SK-N-SH (cell line): ENCODE results near the gene TUBB4A. TPM values are rescaled to one million over a fixed set of nuclear protein-coding genes. Genes with fewer than 3 reads are reported as not detected.

ENCODE experiments used
- CTCF ChIA-PET: fragments of 300-600, 350-600 bp; formaldehyde crosslinking; extraction: SDS; loops from one replicate; lab custom pipeline; 2021; lab: Yijun Ruan, JAX
- POLR2A ChIA-PET: fragments of 350-600 bp; sonication (Branson Sonifier 250); formaldehyde crosslinking; extraction: SDS; loops from one replicate; lab custom pipeline; 2020; ENCODE audit warnings: antibody characterized with exemption, inconsistent platforms; lab: Yijun Ruan, JAX
- DNase-seq: peaks from one replicate; pipeline ENCODE4 v3.0.0; 2012
- H2AFZ ChIP-seq: fragments of 200-600 bp; sonication (generic); 2 replicates; pipeline ENCODE4 v1.8.1; 2016; ENCODE audit warnings: antibody characterized with exemption, mild to moderate bottlenecking, low read depth
- H3F3A ChIP-seq: fragments of 200-600 bp; sonication (generic); replicated peaks from 2 replicates; pipeline ENCODE3; 2016; ENCODE audit warnings: antibody characterized with exemption, mild to moderate bottlenecking; ENCODE audit not compliant: insufficient read depth
- H3K27ac ChIP-seq, 2 experiments: fragments of 200-500 bp in 1 of 2; fragments of 200-600 bp in 1 of 2; sonication (Bioruptor generic) in 1 of 2; sonication (generic), shearing (Covaris generic) in 1 of 2; 2 replicates each; pipeline versions ENCODE4 v1.5.1 to v1.6.1; 2014 to 2016; ENCODE audit warnings: low read depth in 2 of 2, inconsistent platforms in 1 of 2, low read length in 1 of 2, mild to moderate bottlenecking in 1 of 2, mixed read lengths in 1 of 2
- H3K27me3 ChIP-seq: fragments of 200-600 bp; sonication (generic), shearing (Covaris generic); 2 replicates; pipeline ENCODE4 v1.6.1; 2016; ENCODE audit warnings: mixed run types; ENCODE audit not compliant: insufficient read depth
- H3K36me3 ChIP-seq, 2 experiments: fragments of 200-500 bp in 1 of 2; fragments of 200-600 bp in 1 of 2; sonication (Bioruptor generic) in 1 of 2; sonication (generic) in 1 of 2; replicated peaks in 1 of 2; 2 replicates each; pipeline versions ENCODE3 to v1.5.1; 2014 to 2016; ENCODE audit warnings: low read length in 1 of 2, mild to moderate bottlenecking in 1 of 2; ENCODE audit not compliant: insufficient read depth in 2 of 2, control insufficient read depth in 1 of 2
- H3K4me1 ChIP-seq, 2 experiments: fragments of 200-500 bp in 1 of 2; fragments of 200-600 bp in 1 of 2; sonication (Bioruptor generic) in 1 of 2; sonication (generic), shearing (Covaris generic) in 1 of 2; 2 replicates each; pipeline versions ENCODE4 v1.5.1 to v1.6.1; 2014 to 2016; ENCODE audit warnings: low read depth in 1 of 2, low read length in 1 of 2, mixed run types in 1 of 2; ENCODE audit not compliant: insufficient read depth in 2 of 2, control insufficient read depth in 1 of 2
- H3K4me2 ChIP-seq: fragments of 200-600 bp; sonication (generic), shearing (Covaris generic); 2 replicates; pipeline ENCODE4 v1.6.1; 2017; ENCODE audit warnings: mixed run types
- H3K4me3 ChIP-seq, 2 experiments: fragments of 200-500 bp in 1 of 2; fragments of 200-600 bp in 1 of 2; sonication (Bioruptor generic) in 1 of 2; sonication (generic), shearing (Covaris generic) in 1 of 2; 2 replicates each; pipeline versions ENCODE4 v1.5.1 to v1.8.1; 2014 to 2016; ENCODE audit warnings: low read depth in 2 of 2, inconsistent platforms in 1 of 2, low read length in 1 of 2, mild to moderate bottlenecking in 1 of 2, mixed read lengths in 1 of 2, moderate library complexity in 1 of 2
- H3K79me2 ChIP-seq: fragments of 200-600 bp; sonication (generic); 2 replicates; pipeline ENCODE4 v1.8.1; 2017; ENCODE audit warnings: mild to moderate bottlenecking; ENCODE audit not compliant: insufficient read depth
- H3K9ac ChIP-seq: fragments of 200-600 bp; sonication (generic); 2 replicates; pipeline ENCODE4 v1.6.1; 2017; ENCODE audit warnings: mixed run types
- H3K9me2 ChIP-seq: fragments of 200-600 bp; sonication (generic); 2 replicates; pipeline ENCODE4 v1.6.1; 2017; ENCODE audit warnings: mixed run types
- H3K9me3 ChIP-seq: fragments of 200-600 bp; sonication (generic); 2 replicates; pipeline ENCODE4 v1.6.1; 2017; ENCODE audit warnings: mixed run types, mild to moderate bottlenecking, moderate library complexity
- H4K20me1 ChIP-seq: fragments of 200-600 bp; sonication (generic); 2 replicates; pipeline ENCODE4 v1.6.1; 2017; ENCODE audit warnings: mild to moderate bottlenecking, mixed run types; ENCODE audit not compliant: insufficient read depth
- FOSL2 ChIP-seq: IDR thresholded peaks from 2 replicates; pipeline ENCODE4 v1.4.0; 2012; ENCODE audit warnings: low read depth, mild to moderate bottlenecking, moderate library complexity, borderline replicate concordance
- FOXJ3 ChIP-seq: sonication (generic); formaldehyde crosslinking; IDR thresholded peaks from 2 replicates; pipeline ENCODE4 v1.5.1; 2020; ENCODE audit warnings: mild to moderate bottlenecking, missing genetic modification reagents
- FOXM1 ChIP-seq: IDR thresholded peaks from 2 replicates; pipeline ENCODE4 v1.4.0; 2012; ENCODE audit warnings: low read depth, mild to moderate bottlenecking
- JUND ChIP-seq: IDR thresholded peaks from 2 replicates; pipeline ENCODE4 v1.4.0; 2012
- MEF2A ChIP-seq: IDR thresholded peaks from 2 replicates; pipeline ENCODE4 v1.4.0; 2012; ENCODE audit warnings: low read depth, borderline replicate concordance
- MXI1 ChIP-seq: IDR thresholded peaks from 2 replicates; pipeline ENCODE4 v1.6.1; 2012; ENCODE audit warnings: mild to moderate bottlenecking, low read depth, low read length, improper control_type of control experiment
- PBX3 ChIP-seq: IDR thresholded peaks from 2 replicates; pipeline ENCODE4; 2012
- REST ChIP-seq: IDR thresholded peaks from 2 replicates; pipeline ENCODE4 v1.6.1; 2012; ENCODE audit warnings: mild to moderate bottlenecking, low read depth, low read length, moderate library complexity
- RFX5 ChIP-seq: IDR thresholded peaks from 2 replicates; pipeline ENCODE4 v1.6.1; 2012; ENCODE audit warnings: mild to moderate bottlenecking, improper control_type of control experiment, low read length
- RXRA ChIP-seq: IDR thresholded peaks from 2 replicates; pipeline ENCODE4 v1.4.0; 2012; ENCODE audit warnings: low read depth, mild to moderate bottlenecking, borderline replicate concordance
- SIN3A ChIP-seq: IDR thresholded peaks from 2 replicates; pipeline ENCODE4 v1.6.1; 2012; ENCODE audit warnings: low read depth, mild to moderate bottlenecking, low read length, moderate library complexity, borderline replicate concordance
- TCF12 ChIP-seq: IDR thresholded peaks from 2 replicates; pipeline ENCODE4 v1.4.0; 2012
- USF2 ChIP-seq: fragments of 150-350 bp; IDR thresholded peaks from 2 replicates; pipeline ENCODE4 v1.6.1; 2017; ENCODE audit warnings: antibody characterized with exemption, low read length, low read depth, borderline replicate concordance
- YY1 ChIP-seq: IDR thresholded peaks from 2 replicates; pipeline ENCODE4 v1.4.0; 2012; ENCODE audit warnings: low read depth, mild to moderate bottlenecking
- ZBTB33 ChIP-seq: IDR thresholded peaks from 2 replicates; pipeline ENCODE4 v1.4.0; 2012; ENCODE audit warnings: low read depth, borderline replicate concordance
- WGBS: methylation state at CpG from one replicate; pipeline ENCODE4 v1.1.6; 2017; ENCODE audit warnings: low lambda C conversion rate; 5-methylcytosine and 5-hydroxymethylcytosine counted together
- polyA plus RNA-seq, 3 experiments: library from polyadenylated mRNA; depleted of rRNA; stranded (reverse); fragments of >200 nt; gene quantifications; 2 replicates each; pipeline ENCODE4 v1.2.3, GENCODE V29; 2012

TUBB4A gene
- polyA plus RNA-seq, 1 of the 3 experiments (the other 2 are of a cell fraction), result 4.5 TPM

- Histone ChIP-seq H3K4me2 (no peak overlapping the region), H3K36me3 (no peaks in the 10 kb centered on the region), H4K20me1 (no peaks in the 10 kb centered on the region), H3F3A (no peaks in the 10 kb centered on the region), H3K27ac (no peak overlapping the region), H3K9ac (no peak overlapping the region), H2AFZ (no peak overlapping the region), H3K4me1 (peaks cover 0 to 6% of the 10 kb centered on the region in 2 experiments; a peak in 1 of 4 replicates), H3K27me3 (peaks cover under 1% of the 10 kb centered on the region; the same call in 1 of the 2 replicates), H3K9me2 (no peaks in the 10 kb centered on the region), H3K4me3 (no peak overlapping the region), H3K9me3 (no peaks in the 10 kb centered on the region), H3K79me2 (no peaks in the 10 kb centered on the region)
- WGBS, result 62% methylated on average over 10 of the region's 10 CpGs
- CTCF ChIA-PET, result interaction anchor here (0.8 to 1.8 kb wide), 4 partner anchors 10 to 36 kb away, joined by 3 to 14 read pairs (median 3); partner anchors contain the start of gene TUBB4A
- DNase-seq, result no peak
- POLR2A ChIA-PET, result interaction anchor here (0.6 kb wide), 1 partner anchor 210 kb away, joined by 3 read pairs; no protein-coding TSS in a partner anchor
- TF ChIP-seq MEF2A (no peak), USF2 (no peak), SIN3A (no peak), ZBTB33 (no peak), YY1 (no peak), FOXJ3 (no peak), FOXM1 (no peak), RFX5 (no peak), JUND (no peak), MXI1 (no peak), FOSL2 (no peak), PBX3 (no peak), RXRA (no peak), REST (no peak), TCF12 (no peak)
Measured at GRCh38 chr19:6480848-6481415, 21.2 kb downstream of the TUBB4A start.
